KMS-11 (cell line): ENCODE measurements around the gene SOX1.

ENCODE experiments used
- H2AFZ ChIP-seq: fragments of 200-600 bp; sonication (generic); 2 replicates; pipeline ENCODE4 v1.6.1; 2016; ENCODE audit warnings: antibody characterized with exemption, mixed run types, low read depth
- H3K27ac ChIP-seq: fragments of 200-600 bp; sonication (generic); 2 replicates; pipeline ENCODE4 v1.6.1; 2016; ENCODE audit warnings: mild to moderate bottlenecking, mixed run types
- H3K27me3 ChIP-seq: fragments of 200-600 bp; sonication (generic); 2 replicates; pipeline ENCODE4 v1.6.1; 2017; ENCODE audit warnings: mild to moderate bottlenecking, low read depth, mixed run types, moderate library complexity; ENCODE audit not compliant: insufficient read depth
- H3K36me3 ChIP-seq: fragments of 200-600 bp; sonication (generic); 2 replicates; pipeline ENCODE4 v1.6.1; 2017; ENCODE audit warnings: mild to moderate bottlenecking, mixed run types; ENCODE audit not compliant: insufficient read depth
- H3K4me1 ChIP-seq: fragments of 200-600 bp; sonication (generic); 2 replicates; pipeline ENCODE4 v1.6.1; 2016; ENCODE audit warnings: mild to moderate bottlenecking, low read depth, mixed run types; ENCODE audit not compliant: poor library complexity, severe bottlenecking
- H3K4me2 ChIP-seq: fragments of 200-600 bp; sonication (generic); 2 replicates; pipeline ENCODE4 v1.7.0; 2016; ENCODE audit warnings: mild to moderate bottlenecking, mixed run types
- H3K4me3 ChIP-seq: fragments of 200-600 bp; sonication (generic); IDR thresholded peaks from 2 replicates; pipeline ENCODE4 v1.6.1; 2017; ENCODE audit warnings: low read depth, low read length, mixed read lengths; ENCODE audit not compliant: insufficient read depth
- H3K79me2 ChIP-seq: fragments of 200-600 bp; sonication (generic); 2 replicates; pipeline ENCODE4 v1.6.1; 2016; ENCODE audit warnings: low read depth, mixed run types; ENCODE audit not compliant: insufficient read depth
- H3K9ac ChIP-seq: fragments of 200-600 bp; sonication (generic); 2 replicates; pipeline ENCODE4 v1.6.1; 2016; ENCODE audit warnings: mild to moderate bottlenecking, mixed run types
- H4K20me1 ChIP-seq: fragments of 200-600 bp; sonication (generic); 2 replicates; pipeline ENCODE4 v1.6.1; 2016; ENCODE audit warnings: mild to moderate bottlenecking, mixed run types; ENCODE audit not compliant: insufficient read depth
- CTCF ChIP-seq: fragments of 200-600 bp; sonication (generic); conservative IDR thresholded peaks from 2 replicates; pipeline ENCODE4 v1.6.1; 2017; ENCODE audit warnings: low read depth, mild to moderate bottlenecking, antibody characterized with exemption, low read length, moderate library complexity, mixed read lengths

Gene SOX1

GRCh38 chr13:112064222-112064621 lies 2.7 kb upstream of the SOX1 start:
- Histone ChIP-seq H3K27me3 (no peaks in the 10 kb centered on the region), H4K20me1 (no peaks in the 10 kb centered on the region)

GRCh38 chr13:112065521-112065866 lies 1.5 kb upstream of the SOX1 start:
- Histone ChIP-seq H3K4me1 (no peaks in the 10 kb centered on the region), H3K4me2 (no peak overlapping the region), H3K4me3 (no peak overlapping the region), H3K9ac (no peak overlapping the region), H3K36me3 (no peaks in the 10 kb centered on the region), H2AFZ (no peak overlapping the region), H3K27ac (no peak overlapping the region), H3K27me3 (no peaks in the 10 kb centered on the region), H3K79me2 (no peaks in the 10 kb centered on the region), H4K20me1 (no peaks in the 10 kb centered on the region)
- TF ChIP-seq CTCF, result no peak

More at GRCh38 chr13:112064222-112064621, 2.7 kb upstream of the SOX1 start:
- Histone ChIP-seq H3K9ac (no peak overlapping the region), H3K4me1 (no peaks in the 10 kb centered on the region), H3K36me3 (no peaks in the 10 kb centered on the region), H3K4me2 (no peak overlapping the region), H3K79me2 (no peaks in the 10 kb centered on the region), H3K4me3 (no peak overlapping the region), H2AFZ (no peak overlapping the region), H3K27ac (no peak overlapping the region)
- no peak for TF ChIP-seq CTCF

GRCh38 chr13:112065867-112066623 lies 904 bp upstream of the SOX1 start:
- Histone ChIP-seq H3K4me1 (no peaks in the 10 kb centered on the region), H3K4me2 (no peak overlapping the region), H3K27ac (no peak overlapping the region), H3K36me3 (no peaks in the 10 kb centered on the region), H3K27me3 (no peaks in the 10 kb centered on the region), H3K79me2 (no peaks in the 10 kb centered on the region), H4K20me1 (no peaks in the 10 kb centered on the region), H3K9ac (no peak overlapping the region), H2AFZ (no peak overlapping the region), H3K4me3 (no peak overlapping the region)
- TF ChIP-seq CTCF, result no peak

- Histone ChIP-seq H3K4me1 (no peaks in the 10 kb centered on the region), H3K79me2 (no peaks in the 10 kb centered on the region), H3K36me3 (no peaks in the 10 kb centered on the region), H3K27me3 (no peaks in the 10 kb centered on the region), H3K9ac (no peak overlapping the region), H4K20me1 (no peaks in the 10 kb centered on the region), H2AFZ (no peak overlapping the region), H3K27ac (no peak overlapping the region), H3K4me2 (no peak overlapping the region), H3K4me3 (no peak overlapping the region)
- no peak for TF ChIP-seq CTCF
These were observed 335 bp upstream of the SOX1 start for GRCh38 chr13:112066624-112067004.
